ENCODE results near the gene NNAT. TPM values are rescaled to one million over a fixed set of nuclear protein-coding genes. Genes with fewer than 3 reads are reported as not detected.

The NNAT gene
- total and polyA plus RNA-seq, 4 donors, result 0.09 to 0.24 TPM; not detected in 2

GRCh38 chr20:37473249-37474000 is 47.6 kb upstream of the NNAT start:
- 86% methylated on average over 11 of the region's 11 CpGs for WGBS
- Histone ChIP-seq H3K4me3 (ENCODE audit: low read depth in 1 of 3, low read length in 3 of 3) (no peak overlapping the region), H3K4me1 (ENCODE audit: control insufficient read depth in 4 of 4, insufficient read depth in 4 of 4, low read length in 3 of 4) (no peaks in the 10 kb centered on the region), H3K27ac (ENCODE audit: low read depth in 1 of 2, low read length in 2 of 2) (no peak overlapping the region), H3K27me3 (ENCODE audit: control insufficient read depth in 4 of 4, insufficient read depth in 4 of 4, low read length in 3 of 4) (peaks cover 0 to 3% (median 0%) of the 10 kb centered on the region in 4 donors), H3K9ac (ENCODE audit: low read depth in 1 of 2, low read length in 2 of 2) (no peak overlapping the region), H3K36me3 (ENCODE audit: control insufficient read depth in 4 of 4, insufficient read depth in 3 of 4, low read depth in 1 of 4, low read length in 3 of 4) (no peaks in the 10 kb centered on the region), H3K9me3 (ENCODE audit: control insufficient read depth in 4 of 4, low read length in 3 of 4) (no peaks in the 10 kb centered on the region)
- no peak for TF ChIP-seq RAD21 (IDR thresholded peaks at IDR 0.05)
- TF ChIP-seq JUND (IDR thresholded peaks at IDR 0.05), result no peak
- TF ChIP-seq FOXA1 (IDR thresholded peaks at IDR 0.05), result no peak
- TF ChIP-seq ATF3 (IDR thresholded peaks at IDR 0.05), result no peak
- no peak for TF ChIP-seq FOXA2 (IDR thresholded peaks at IDR 0.05)
- no peak for TF ChIP-seq TAF1 (conservative IDR thresholded peaks at IDR 0.05)
- DNase-seq (ENCODE audit: low spot score), result no peak

GRCh38 chr20:37474386-37474785 is 46.7 kb upstream of the NNAT start:
- H3K36me3 ChIP-seq (ENCODE audit: control insufficient read depth in 4 of 4, insufficient read depth in 3 of 4, low read depth in 1 of 4, low read length in 3 of 4), result no peaks in the 10 kb centered on the region
- WGBS, result 74% methylated on average over 4 of the region's 4 CpGs
- H3K9me3 ChIP-seq (ENCODE audit: control insufficient read depth in 4 of 4, low read length in 3 of 4), result no peaks in the 10 kb centered on the region
- H3K27me3 ChIP-seq (ENCODE audit: control insufficient read depth in 4 of 4, insufficient read depth in 4 of 4, low read length in 3 of 4), result peaks cover 0 to 3% (median 0%) of the 10 kb centered on the region in 4 donors
- no peak overlapping the region for H3K4me3 ChIP-seq (ENCODE audit: low read depth in 1 of 3, low read length in 3 of 3)
- TF ChIP-seq EGR1 (IDR thresholded peaks at IDR 0.05; ENCODE audit: low read depth in 2 of 2) (no peak), HNF4A (conservative IDR thresholded peaks at IDR 0.05) (no peak), ATF3 (IDR thresholded peaks at IDR 0.05) (no peak), MAX (IDR thresholded peaks at IDR 0.05) (no peak), FOXA1 (IDR thresholded peaks at IDR 0.05) (no peak)
- no peak overlapping the region for H3K9ac ChIP-seq (ENCODE audit: low read depth in 1 of 2, low read length in 2 of 2)
- no peak for DNase-seq (ENCODE audit: low spot score)
- H3K27ac ChIP-seq (ENCODE audit: low read depth in 1 of 2, low read length in 2 of 2), result no peak overlapping the region
- H3K4me1 ChIP-seq (ENCODE audit: control insufficient read depth in 4 of 4, insufficient read depth in 4 of 4, low read length in 3 of 4), result no peaks in the 10 kb centered on the region

GRCh38 chr20:37475252-37475651 is 45.8 kb upstream of the NNAT start:
- Histone ChIP-seq H3K27ac (ENCODE audit: low read depth in 1 of 2, low read length in 2 of 2) (no peak overlapping the region), H3K9ac (ENCODE audit: low read depth in 1 of 2, low read length in 2 of 2) (no peak overlapping the region), H3K4me3 (ENCODE audit: low read depth in 1 of 3, low read length in 3 of 3) (no peak overlapping the region), H3K36me3 (ENCODE audit: control insufficient read depth in 4 of 4, insufficient read depth in 3 of 4, low read depth in 1 of 4, low read length in 3 of 4) (no peaks in the 10 kb centered on the region), H3K27me3 (ENCODE audit: control insufficient read depth in 4 of 4, insufficient read depth in 4 of 4, low read length in 3 of 4) (peaks cover 0 to 3% (median 0%) of the 10 kb centered on the region in 4 donors), H3K9me3 (ENCODE audit: control insufficient read depth in 4 of 4, low read length in 3 of 4) (no peaks in the 10 kb centered on the region), H3K4me1 (ENCODE audit: control insufficient read depth in 4 of 4, insufficient read depth in 4 of 4, low read length in 3 of 4) (no peaks in the 10 kb centered on the region)
- TF ChIP-seq RAD21 (IDR thresholded peaks at IDR 0.05) (no peak), ZBTB33 (IDR thresholded peaks at IDR 0.05) (no peak), GABPA (IDR thresholded peaks at IDR 0.05 in 1 of 2, conservative IDR thresholded peaks at IDR 0.05 in 1 of 2) (no peak), HNF4A (conservative IDR thresholded peaks at IDR 0.05) (no peak), RXRA (IDR thresholded peaks at IDR 0.05) (no peak), TAF1 (conservative IDR thresholded peaks at IDR 0.05) (no peak), MAX (IDR thresholded peaks at IDR 0.05) (no peak), CTCF (IDR thresholded peaks at IDR 0.05; ENCODE audit: low read depth, low read length, missing input control) (no peak), FOXA1 (IDR thresholded peaks at IDR 0.05) (no peak), YY1 (IDR thresholded peaks at IDR 0.05) (no peak), JUND (IDR thresholded peaks at IDR 0.05) (no peak), FOXA2 (IDR thresholded peaks at IDR 0.05) (no peak), ATF3 (IDR thresholded peaks at IDR 0.05) (no peak)
- DNase-seq (ENCODE audit: low spot score), result no peak
- WGBS, result 78% methylated on average over 5 of the region's 5 CpGs
